GM23338 (cell line): ENCODE data around the gene LOXHD1.

Experiments used
- CREB1 ChIP-seq: fragments of 250-450 bp; sonication (Bioruptor Pico); IDR thresholded peaks from 2 replicates; pipeline ENCODE4 v1.5.0; 2020; ENCODE audit warnings: low read depth, mild to moderate bottlenecking, moderate library complexity
- EZH2 ChIP-seq: fragments of 200-600 bp; sonication (generic); IDR thresholded peaks from one replicate; pipeline ENCODE4 v1.8.0; 2017; ENCODE audit warnings: antibody characterized with exemption, mild to moderate bottlenecking, low read depth; ENCODE audit not compliant: unreplicated experiment
- EZH2phosphoT487 ChIP-seq: fragments of 200-600 bp; sonication (generic); IDR thresholded peaks from one replicate; pipeline ENCODE4 v1.8.1; 2018; ENCODE audit warnings: antibody characterized with exemption; ENCODE audit not compliant: unreplicated experiment
- JUNB ChIP-seq: IDR thresholded peaks from one replicate; pipeline ENCODE4 v1.6.1; 2016; ENCODE audit warnings: antibody characterized with exemption; ENCODE audit not compliant: unreplicated experiment
- NANOG ChIP-seq: IDR thresholded peaks from 2 replicates; pipeline ENCODE4 v1.6.1; 2016; ENCODE audit warnings: antibody characterized with exemption, borderline replicate concordance
- POLR2AphosphoS5 ChIP-seq: IDR thresholded peaks from 2 replicates; pipeline ENCODE4 v1.6.1; 2016; ENCODE audit warnings: antibody characterized with exemption, low read depth
- STAT1 ChIP-seq: IDR thresholded peaks from one replicate; pipeline ENCODE4 v1.6.1; 2016; ENCODE audit warnings: antibody characterized with exemption; ENCODE audit not compliant: unreplicated experiment
- ZNF331 ChIP-seq: fragments of 250-450 bp; sonication (Bioruptor Pico); IDR thresholded peaks from 2 replicates; pipeline ENCODE4 v1.5.0; 2020; ENCODE audit warnings: low read depth, mild to moderate bottlenecking, moderate library complexity
- TF ChIP-seq, protein P1 (sequence below), 2 experiments: fragments of 200-600 bp in 1 of 2; sonication (generic) in 1 of 2; conservative IDR thresholded peaks; 2 replicates each; pipeline versions ENCODE4 v1.5.1 to v1.6.1; 2016 to 2017; ENCODE audit warnings: antibody characterized with exemption in 2 of 2, low read depth in 2 of 2, mild to moderate bottlenecking in 2 of 2, moderate library complexity in 1 of 2
- TF ChIP-seq, protein P2 (sequence below): IDR thresholded peaks from one replicate; pipeline ENCODE4 v1.6.1; 2018; ENCODE audit warnings: antibody characterized with exemption; ENCODE audit not compliant: unreplicated experiment
- TF ChIP-seq, protein P3 (sequence below): IDR thresholded peaks from 2 replicates; pipeline ENCODE4 v1.6.1; 2016; ENCODE audit warnings: antibody characterized with exemption

DNA sequence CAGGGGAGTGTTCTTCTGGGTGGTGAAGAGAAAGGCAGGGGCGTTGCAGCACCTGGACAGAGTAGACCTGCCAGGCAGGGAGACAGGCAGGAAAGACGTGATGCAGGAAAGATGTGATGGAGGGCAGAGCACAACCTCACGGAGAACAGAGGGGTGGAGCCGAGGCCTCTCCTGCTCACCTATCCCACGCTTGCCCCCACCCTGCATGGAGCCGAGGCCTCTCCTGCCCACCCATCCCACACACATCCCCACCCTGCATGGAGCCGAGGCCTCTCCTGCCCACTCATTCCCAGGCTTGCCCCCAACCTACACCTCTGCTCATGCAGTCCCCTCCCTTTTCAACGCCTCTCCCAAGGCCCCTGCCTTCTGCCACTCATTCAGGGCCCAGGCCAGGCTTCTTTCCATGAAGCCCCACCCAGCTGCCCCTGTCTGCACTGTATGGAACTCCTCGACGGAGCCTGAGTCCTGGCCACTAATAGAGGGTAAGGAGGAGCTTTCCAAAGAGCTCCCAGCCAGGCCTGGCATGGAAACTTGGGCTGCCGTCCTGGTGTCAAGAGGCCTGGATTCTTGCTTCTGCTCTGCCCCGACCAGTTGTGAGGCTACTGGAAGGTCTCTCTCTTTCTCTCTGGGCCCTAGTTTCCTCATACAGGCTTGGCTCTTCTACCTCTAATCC lies 32.0 kb upstream of the LOXHD1 start:
- TF ChIP-seq, protein P1, sequence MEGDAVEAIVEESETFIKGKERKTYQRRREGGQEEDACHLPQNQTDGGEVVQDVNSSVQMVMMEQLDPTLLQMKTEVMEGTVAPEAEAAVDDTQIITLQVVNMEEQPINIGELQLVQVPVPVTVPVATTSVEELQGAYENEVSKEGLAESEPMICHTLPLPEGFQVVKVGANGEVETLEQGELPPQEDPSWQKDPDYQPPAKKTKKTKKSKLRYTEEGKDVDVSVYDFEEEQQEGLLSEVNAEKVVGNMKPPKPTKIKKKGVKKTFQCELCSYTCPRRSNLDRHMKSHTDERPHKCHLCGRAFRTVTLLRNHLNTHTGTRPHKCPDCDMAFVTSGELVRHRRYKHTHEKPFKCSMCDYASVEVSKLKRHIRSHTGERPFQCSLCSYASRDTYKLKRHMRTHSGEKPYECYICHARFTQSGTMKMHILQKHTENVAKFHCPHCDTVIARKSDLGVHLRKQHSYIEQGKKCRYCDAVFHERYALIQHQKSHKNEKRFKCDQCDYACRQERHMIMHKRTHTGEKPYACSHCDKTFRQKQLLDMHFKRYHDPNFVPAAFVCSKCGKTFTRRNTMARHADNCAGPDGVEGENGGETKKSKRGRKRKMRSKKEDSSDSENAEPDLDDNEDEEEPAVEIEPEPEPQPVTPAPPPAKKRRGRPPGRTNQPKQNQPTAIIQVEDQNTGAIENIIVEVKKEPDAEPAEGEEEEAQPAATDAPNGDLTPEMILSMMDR (conservative IDR thresholded peaks at IDR 0.05; ENCODE audit: low read depth in 2 of 2) = no peak
- TF ChIP-seq POLR2AphosphoS5 (no peak), EZH2 (no peak), JUNB (no peak), ZNF331 (CRISPR knock-in tag) (no peak), EZH2phosphoT487 (no peak), CREB1 (CRISPR knock-in tag) (no peak), NANOG (no peak), STAT1 (no peak)
- TF ChIP-seq, protein P2, sequence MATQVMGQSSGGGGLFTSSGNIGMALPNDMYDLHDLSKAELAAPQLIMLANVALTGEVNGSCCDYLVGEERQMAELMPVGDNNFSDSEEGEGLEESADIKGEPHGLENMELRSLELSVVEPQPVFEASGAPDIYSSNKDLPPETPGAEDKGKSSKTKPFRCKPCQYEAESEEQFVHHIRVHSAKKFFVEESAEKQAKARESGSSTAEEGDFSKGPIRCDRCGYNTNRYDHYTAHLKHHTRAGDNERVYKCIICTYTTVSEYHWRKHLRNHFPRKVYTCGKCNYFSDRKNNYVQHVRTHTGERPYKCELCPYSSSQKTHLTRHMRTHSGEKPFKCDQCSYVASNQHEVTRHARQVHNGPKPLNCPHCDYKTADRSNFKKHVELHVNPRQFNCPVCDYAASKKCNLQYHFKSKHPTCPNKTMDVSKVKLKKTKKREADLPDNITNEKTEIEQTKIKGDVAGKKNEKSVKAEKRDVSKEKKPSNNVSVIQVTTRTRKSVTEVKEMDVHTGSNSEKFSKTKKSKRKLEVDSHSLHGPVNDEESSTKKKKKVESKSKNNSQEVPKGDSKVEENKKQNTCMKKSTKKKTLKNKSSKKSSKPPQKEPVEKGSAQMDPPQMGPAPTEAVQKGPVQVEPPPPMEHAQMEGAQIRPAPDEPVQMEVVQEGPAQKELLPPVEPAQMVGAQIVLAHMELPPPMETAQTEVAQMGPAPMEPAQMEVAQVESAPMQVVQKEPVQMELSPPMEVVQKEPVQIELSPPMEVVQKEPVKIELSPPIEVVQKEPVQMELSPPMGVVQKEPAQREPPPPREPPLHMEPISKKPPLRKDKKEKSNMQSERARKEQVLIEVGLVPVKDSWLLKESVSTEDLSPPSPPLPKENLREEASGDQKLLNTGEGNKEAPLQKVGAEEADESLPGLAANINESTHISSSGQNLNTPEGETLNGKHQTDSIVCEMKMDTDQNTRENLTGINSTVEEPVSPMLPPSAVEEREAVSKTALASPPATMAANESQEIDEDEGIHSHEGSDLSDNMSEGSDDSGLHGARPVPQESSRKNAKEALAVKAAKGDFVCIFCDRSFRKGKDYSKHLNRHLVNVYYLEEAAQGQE = no peak
- TF ChIP-seq, protein P3, sequence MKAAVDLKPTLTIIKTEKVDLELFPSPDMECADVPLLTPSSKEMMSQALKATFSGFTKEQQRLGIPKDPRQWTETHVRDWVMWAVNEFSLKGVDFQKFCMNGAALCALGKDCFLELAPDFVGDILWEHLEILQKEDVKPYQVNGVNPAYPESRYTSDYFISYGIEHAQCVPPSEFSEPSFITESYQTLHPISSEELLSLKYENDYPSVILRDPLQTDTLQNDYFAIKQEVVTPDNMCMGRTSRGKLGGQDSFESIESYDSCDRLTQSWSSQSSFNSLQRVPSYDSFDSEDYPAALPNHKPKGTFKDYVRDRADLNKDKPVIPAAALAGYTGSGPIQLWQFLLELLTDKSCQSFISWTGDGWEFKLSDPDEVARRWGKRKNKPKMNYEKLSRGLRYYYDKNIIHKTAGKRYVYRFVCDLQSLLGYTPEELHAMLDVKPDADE = no peak
